Measurements from ENCODE around the gene MAP7D2.

DNA sequence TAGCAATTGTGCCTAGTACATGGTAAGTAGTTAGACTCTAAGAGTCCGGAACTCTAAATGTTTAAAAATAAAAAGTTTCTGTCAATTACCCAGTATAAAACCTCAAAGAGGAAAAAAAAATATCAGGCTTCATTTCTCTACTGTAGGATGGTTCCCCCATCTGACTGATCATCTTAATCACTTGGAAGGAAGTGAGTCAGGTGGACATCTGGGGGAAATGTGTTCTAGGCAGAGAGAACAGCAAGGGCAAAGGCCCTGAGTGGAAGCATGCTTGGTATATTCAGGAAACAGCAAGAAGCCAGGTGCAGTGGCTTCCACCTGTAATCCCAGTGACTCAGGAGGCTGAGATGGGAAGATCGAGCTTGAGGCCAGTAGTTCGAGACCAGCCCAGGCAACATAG, 27.8 kb upstream of the MAP7D2 start:
- TF ChIP-seq EZH2phosphoT487 (IDR thresholded peaks at IDR 0.05; ENCODE audit: borderline replicate concordance, low read length) (no peak), EZH2 (IDR thresholded peaks at IDR 0.05; ENCODE audit: low read length, unreplicated experiment) (no peak), CTCF (conservative IDR thresholded peaks at IDR 0.05; ENCODE audit: low read depth, low read length) (no peak)
